Renal cortical epithelial cell (primary cell): Measurements from ENCODE around the gene FCGBP. TPM values are rescaled to one million over a fixed set of nuclear protein-coding genes. Genes with fewer than 3 reads are reported as not detected.
A peak's percentile ranks its signal among the peaks of the same experiment; 100 is the strongest.
"Not testable (repeated sequence)": the region's sequence is repeated elsewhere in the genome, so short reads cannot be mapped to it uniquely, and the experiment has no call there.

ENCODE experiments used
- DNase-seq: peaks from one replicate; pipeline ENCODE4 v3.0.0-alpha.2; 2011; ENCODE audit warnings: low read depth
- total RNA-seq: library from RNA; depleted of rRNA; stranded (reverse); fragments of >200 nt; gene quantifications from 2 replicates; pipeline ENCODE4 v1.2.3, GENCODE V29; 2014

The FCGBP gene
- total RNA-seq, 1 donor from 2014 or later = 26.3 TPM

- DNase-seq = peak; percentile 4
Measured at GRCh38 chr19:39890755-39891551, 43.5 kb downstream of the FCGBP start.

GRCh38 chr19:39889872-39890754, 44.3 kb downstream of the FCGBP start:
- not testable (repeated sequence) for DNase-seq

DNA sequence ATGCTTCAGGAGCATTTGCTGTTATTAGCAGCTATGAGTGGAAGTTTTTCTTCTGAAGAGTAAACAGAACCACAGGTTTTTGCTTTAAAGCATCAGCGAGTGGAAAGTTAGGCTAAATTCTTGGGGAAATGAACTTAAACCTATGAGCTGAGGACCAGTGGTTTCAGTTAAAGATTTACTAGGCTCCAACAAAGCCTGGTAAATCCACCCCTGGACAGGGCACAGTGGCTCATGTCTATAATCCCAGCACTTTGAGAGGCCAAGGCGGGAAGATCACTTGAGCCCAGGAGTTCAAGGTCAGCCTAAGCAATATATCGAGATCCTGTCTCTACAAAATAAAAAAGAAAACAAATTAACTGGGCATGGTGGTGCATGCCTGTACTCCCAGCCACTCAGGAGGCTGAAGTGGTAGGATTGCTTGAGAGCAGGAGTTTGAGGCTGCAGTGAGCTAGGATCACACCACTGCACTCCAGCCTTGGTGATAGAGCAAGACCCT, 46.9 kb downstream of the FCGBP start:
- not testable (repeated sequence) for DNase-seq

- DNase-seq = not testable (repeated sequence)
Measured at GRCh38 chr19:39885821-39886554, 48.4 kb downstream of the FCGBP start.

GRCh38 chr19:39884721-39885120, 49.7 kb downstream of the FCGBP start:
- not testable (repeated sequence) for DNase-seq

Other genes starting within 250 kb of the FCGBP start
- not detected in 2 replicates for gene LGALS14, start 230.2 kb downstream of the FCGBP start, total RNA-seq
- gene CLC, start 196.6 kb downstream of the FCGBP start, total RNA-seq = not detected in 2 replicates
- not detected in 2 replicates for gene LEUTX, start 155.8 kb downstream of the FCGBP start, total RNA-seq
- 9.9 and 47.1 TPM in 2 replicates for gene DYRK1B, start 100.5 kb downstream of the FCGBP start, total RNA-seq
- 89.2 and 159 TPM in 2 replicates for gene FBL, start 88.3 kb downstream of the FCGBP start, total RNA-seq
- 128 and 155 TPM in 2 replicates for gene PSMC4, start 36.5 kb upstream of the FCGBP start, total RNA-seq
- gene ZNF546, start 62.4 kb upstream of the FCGBP start, total RNA-seq = 0.52 and 5.7 TPM in 2 replicates
- 4.5 and 33.2 TPM in 2 replicates for gene ZNF780B, start 121.6 kb upstream of the FCGBP start, total RNA-seq
- 7.5 and 40.4 TPM in 2 replicates for gene ZNF780A, start 156.3 kb upstream of the FCGBP start, total RNA-seq